GM21447 (cell line): ENCODE data around the gene ACSL4.
"Not testable (repeated sequence)": the region's sequence is repeated elsewhere in the genome, so short reads cannot be mapped to it uniquely, and the experiment has no call there.

Experiments
- ATAC-seq: cut with Tn5 transposase; IDR thresholded peaks from one replicate; pipeline ENCODE4 v1.9.1; 2021; ENCODE audit not compliant: unreplicated experiment

Gene ACSL4

GRCh38 chrX:109679820-109680219 lies 53.2 kb downstream of the ACSL4 start:
- ATAC-seq: no peak

- no peak for ATAC-seq
These were observed 60.8 kb downstream of the ACSL4 start for GRCh38 chrX:109672239-109672638.

GRCh38 chrX:109671170-109671569 lies 61.9 kb downstream of the ACSL4 start:
- ATAC-seq: not testable (repeated sequence)

GRCh38 chrX:109667986-109668385 lies 65.1 kb downstream of the ACSL4 start:
- ATAC-seq: no peak

GRCh38 chrX:109660435-109661143 lies 72.5 kb downstream of the ACSL4 start:
- no peak for ATAC-seq

GRCh38 chrX:109658391-109658790 lies 74.7 kb downstream of the ACSL4 start:
- no peak for ATAC-seq

GRCh38 chrX:109657364-109657763 lies 75.7 kb downstream of the ACSL4 start:
- not testable (repeated sequence) for ATAC-seq

- no peak for ATAC-seq
These were observed 76.3 kb downstream of the ACSL4 start for GRCh38 chrX:109656774-109657173.

- ATAC-seq: no peak
These were observed 77.4 kb downstream of the ACSL4 start for GRCh38 chrX:109655502-109656201.

- no peak for ATAC-seq
These were observed 78.4 kb downstream of the ACSL4 start for GRCh38 chrX:109654516-109655109.

- ATAC-seq: not testable (repeated sequence)
These were observed 88.4 kb downstream of the ACSL4 start for GRCh38 chrX:109644671-109645070.

GRCh38 chrX:109643687-109644086 lies 89.4 kb downstream of the ACSL4 start:
- ATAC-seq: no peak

- ATAC-seq: no peak
These were observed 94.9 kb downstream of the ACSL4 start for GRCh38 chrX:109638158-109638557.

- ATAC-seq: not testable (repeated sequence)
These were observed 95.6 kb downstream of the ACSL4 start for GRCh38 chrX:109637477-109637876.

- no peak for ATAC-seq
These were observed 97.9 kb downstream of the ACSL4 start for GRCh38 chrX:109635146-109635545.

- ATAC-seq: no peak
These were observed 100.1 kb downstream of the ACSL4 start for GRCh38 chrX:109632906-109633504.

- no peak for ATAC-seq
These were observed 103.7 kb downstream of the ACSL4 start for GRCh38 chrX:109629310-109629709.

- ATAC-seq: no peak
These were observed 106.4 kb downstream of the ACSL4 start for GRCh38 chrX:109626637-109627036.

- ATAC-seq: no peak
These were observed 108.1 kb downstream of the ACSL4 start, which contains the start of gene KCNE5 for GRCh38 chrX:109624641-109625616. Gene KCNE5, minus strand, starts transcription at chrX:109625172. Its CDS starts 152 bp downstream, at chrX:109625020.

GRCh38 chrX:109623997-109624396 lies 109.1 kb downstream of the ACSL4 start:
- no peak for ATAC-seq
